ENCODE measurements around the gene TBC1D2B.

TBC1D2B gene

GRCh38 chr15:78023865-78024518, 53.5 kb downstream of the TBC1D2B start:
- no peak for TF ChIP-seq CTCF (IDR thresholded peaks at IDR 0.05; ENCODE audit: insufficient read depth, low read depth, low read length, missing control alignments)
- DNase-seq (ENCODE audit: low read depth), result no peak

GRCh38 chr15:78023081-78023665, 54.3 kb downstream of the TBC1D2B start:
- H3K4me3 ChIP-seq (ENCODE audit: low read length), result no peak overlapping the region
- TF ChIP-seq CTCF (IDR thresholded peaks at IDR 0.05; ENCODE audit: insufficient read depth, low read depth, low read length, missing control alignments), result no peak
- no peak for DNase-seq (ENCODE audit: low read depth)

More at GRCh38 chr15:78023865-78024518, 53.5 kb downstream of the TBC1D2B start:
- H3K4me3 ChIP-seq (ENCODE audit: low read length), result no peak overlapping the region

- no peak for TF ChIP-seq CTCF (IDR thresholded peaks at IDR 0.05; ENCODE audit: insufficient read depth, low read depth, low read length, missing control alignments)
- no peak overlapping the region for H3K4me3 ChIP-seq (ENCODE audit: low read length)
- DNase-seq (ENCODE audit: low read depth), result no peak
Measured at GRCh38 chr15:78021761-78022160, 55.8 kb downstream of the TBC1D2B start.

GRCh38 chr15:78020007-78020406, 57.5 kb downstream of the TBC1D2B start:
- no peak for DNase-seq (ENCODE audit: low read depth)
- TF ChIP-seq CTCF (IDR thresholded peaks at IDR 0.05; ENCODE audit: insufficient read depth, low read depth, low read length, missing control alignments), result no peak
- no peak overlapping the region for H3K4me3 ChIP-seq (ENCODE audit: low read length)

- peak; percentile 20 for DNase-seq (ENCODE audit: low read depth)
- TF ChIP-seq CTCF (IDR thresholded peaks at IDR 0.05; ENCODE audit: insufficient read depth, low read depth, low read length, missing control alignments), result no peak
- H3K4me3 ChIP-seq (ENCODE audit: low read length), result no peak overlapping the region
Measured at GRCh38 chr15:78018946-78019644, 58.4 kb downstream of the TBC1D2B start.

GRCh38 chr15:78018445-78018844, 59.1 kb downstream of the TBC1D2B start:
- DNase-seq (ENCODE audit: low read depth), result no peak
- TF ChIP-seq CTCF (IDR thresholded peaks at IDR 0.05; ENCODE audit: insufficient read depth, low read depth, low read length, missing control alignments), result no peak
- H3K4me3 ChIP-seq (ENCODE audit: low read length), result no peak overlapping the region
